Esophagus squamous epithelium (tissue), 5 donors: ENCODE measurements around the gene HHIPL2. TPM values are rescaled to one million over a fixed set of nuclear protein-coding genes. Genes with fewer than 3 reads are reported as not detected.
"Not testable (repeated sequence)": the region's sequence is repeated elsewhere in the genome, so short reads cannot be mapped to it uniquely, and the experiment has no call there.

Experiments used
- DNase-seq: peaks from one replicate; lab custom pipeline; 2025; lab: John Stamatoyannopoulos, UW
- H3K27ac ChIP-seq, 4 donors: fragments of 200-600 bp; sonication (generic); one replicate each; pipeline ENCODE4 v1.5.1; 2016 to 2019; ENCODE audit warnings: mild to moderate bottlenecking in 1 of 4
- H3K27me3 ChIP-seq, 4 donors: fragments of 200-600 bp; sonication (generic); 1 replicate in 3 of 4; 2 replicates in 1 of 4; pipeline versions ENCODE4 v1.5.1 to v1.6.0; 2017 to 2021; ENCODE audit warnings: antibody characterized with exemption in 1 of 4
- H3K36me3 ChIP-seq, 3 donors: fragments of 200-600 bp; sonication (generic); one replicate each; pipeline ENCODE4 v1.5.1; 2016 to 2019
- H3K4me1 ChIP-seq, 3 donors: fragments of 200-600 bp; sonication (generic); one replicate each; pipeline ENCODE4 v1.5.1; 2017 to 2019
- H3K4me3 ChIP-seq, 4 donors: fragments of 200-600 bp; sonication (generic); 1 replicate in 3 of 4; 2 replicates in 1 of 4; pipeline ENCODE4 v1.5.1; 2016 to 2019; ENCODE audit warnings: mild to moderate bottlenecking in 2 of 4, moderate library complexity in 1 of 4
- H3K9me3 ChIP-seq, 3 donors: fragments of 200-600 bp; sonication (generic); one replicate each; pipeline ENCODE4 v1.5.1; 2016 to 2019
- POLR2A ChIP-seq, 4 donors: fragments of 450-650 bp; IDR thresholded peaks; one replicate each; pipeline ENCODE4 v1.6.1; 2017; ENCODE audit warnings: antibody characterized with exemption in 4 of 4, mild to moderate bottlenecking in 4 of 4, moderate library complexity in 3 of 4
- WGBS, 2 donors: methylation state at CpG; one replicate each; pipeline ENCODE4 v1.1.5; 2018; 5-methylcytosine and 5-hydroxymethylcytosine counted together
- intact Hi-C: fragments of 100-400 bp; cut with DNase I; formaldehyde crosslinking; loops from one replicate; pipeline ENCODE4 v1.15.0; 2022
- total RNA-seq, 4 donors: library from RNA; depleted of rRNA; stranded (reverse); fragments of >200 nt; gene quantifications; one replicate each; pipeline ENCODE4 v1.1.0, GENCODE V29; 2016
- TF ChIP-seq, protein P1 (sequence below), 6 experiments: fragments of 450-650 bp in 4 of 6; fragments of 200-600 bp in 2 of 6; sonication (generic) in 2 of 6; IDR thresholded peaks; one replicate each; pipeline ENCODE4 v1.5.1; 2016 to 2019; ENCODE audit warnings: antibody characterized with exemption in 6 of 6, mild to moderate bottlenecking in 4 of 6, moderate library complexity in 4 of 6
- donor health status: DM: yes; HTN: yes; CAD: no.

Gene HHIPL2
- total RNA-seq, 4 donors from 2014 or later = not detected

DNA sequence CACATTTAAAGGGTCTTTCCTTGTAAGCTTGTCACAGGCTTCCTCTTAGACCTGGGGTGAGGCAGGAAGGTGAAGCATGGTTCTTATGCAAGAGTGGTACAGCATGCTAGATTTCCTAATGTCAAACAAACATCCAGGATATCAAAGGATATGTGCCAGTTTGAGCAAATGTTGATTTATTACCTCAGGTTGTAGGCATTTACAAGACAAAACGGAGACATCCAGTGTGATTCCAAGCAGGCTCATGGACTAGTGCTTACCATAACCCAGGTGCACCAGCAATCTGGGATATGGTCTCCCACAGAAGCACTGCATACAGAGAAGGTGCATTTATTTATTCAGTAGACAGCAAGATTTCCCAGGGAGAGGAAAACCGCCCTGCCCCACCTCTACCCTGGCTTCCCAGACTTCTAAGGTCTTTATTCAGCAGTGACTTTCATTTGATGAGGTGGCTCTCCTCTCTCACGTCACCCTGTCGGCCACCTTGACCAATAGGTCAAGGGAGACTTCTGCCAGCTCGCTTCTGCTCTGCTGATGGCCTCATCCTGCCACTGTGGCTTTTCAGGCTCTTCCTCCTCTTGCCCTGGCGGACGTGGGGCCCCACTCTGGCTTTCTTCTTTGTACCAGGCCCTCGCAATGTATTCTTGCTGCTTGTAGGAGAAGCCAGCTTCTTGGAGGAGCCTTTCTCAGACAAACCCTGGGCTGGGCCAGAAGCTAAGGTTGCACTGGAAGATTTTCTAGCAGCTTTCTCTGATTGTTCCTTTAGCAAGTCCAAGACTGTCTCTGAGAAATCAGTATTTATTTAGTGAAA, 25.6 kb downstream of the HHIPL2 start:
- DNase-seq = no peak
- 79 to 86% methylated on average over 8 of the region's 8 CpGs for WGBS, 2 donors

DNA sequence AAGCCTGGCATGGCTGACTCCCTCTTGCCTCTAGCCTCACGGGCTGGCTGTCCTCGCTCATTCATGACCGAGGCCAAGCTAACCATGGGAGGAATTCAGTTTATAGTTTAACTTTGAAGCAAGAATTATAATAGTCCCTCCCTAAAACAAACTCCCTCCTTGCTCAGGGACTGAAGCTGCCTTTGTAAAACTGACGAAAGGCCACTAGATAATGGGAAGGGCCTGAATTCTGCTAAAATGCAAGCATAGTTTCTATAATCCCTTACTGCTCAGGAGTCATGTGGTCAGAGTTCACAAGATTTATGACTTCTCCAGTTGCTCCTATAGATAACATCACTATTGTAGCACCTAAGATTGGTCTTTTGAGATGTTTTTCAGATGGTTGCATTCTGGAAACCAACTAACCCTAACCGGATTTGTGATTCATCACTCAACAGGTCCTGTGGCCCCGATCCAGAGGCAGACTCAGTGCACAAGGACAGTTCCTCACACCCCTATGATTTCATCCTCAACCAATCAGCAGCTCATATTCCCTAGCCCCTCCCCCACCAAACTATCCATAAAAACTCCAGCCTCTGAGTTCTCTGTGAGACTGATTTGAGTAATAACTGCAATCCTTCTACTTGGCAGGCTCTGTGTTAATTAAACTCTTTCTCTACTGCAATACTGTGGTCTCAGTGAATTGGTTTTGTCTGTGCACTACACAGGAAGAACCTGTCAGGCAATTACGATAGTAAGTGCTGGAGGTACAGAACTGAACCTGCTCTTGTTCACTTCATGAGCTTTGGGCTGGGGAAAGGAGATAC, 26.4 kb downstream of the HHIPL2 start:
- Histone ChIP-seq H3K4me3 (no peak overlapping the region), H3K27ac (peak overlapping the region in 2 of 4 donors; percentile 7 to 30), H3K36me3 (no peaks in the 10 kb centered on the region), H3K9me3 (peaks cover 0 to 8% (median 0%) of the 10 kb centered on the region in 3 donors), H3K4me1 (no peaks in the 10 kb centered on the region), H3K27me3 (peaks cover 0 to 6% (median 0%) of the 10 kb centered on the region in 4 donors)
- DNase-seq = no peak
- TF ChIP-seq POLR2A (IDR thresholded peaks at IDR 0.05) = no peak
- TF ChIP-seq, protein P1, sequence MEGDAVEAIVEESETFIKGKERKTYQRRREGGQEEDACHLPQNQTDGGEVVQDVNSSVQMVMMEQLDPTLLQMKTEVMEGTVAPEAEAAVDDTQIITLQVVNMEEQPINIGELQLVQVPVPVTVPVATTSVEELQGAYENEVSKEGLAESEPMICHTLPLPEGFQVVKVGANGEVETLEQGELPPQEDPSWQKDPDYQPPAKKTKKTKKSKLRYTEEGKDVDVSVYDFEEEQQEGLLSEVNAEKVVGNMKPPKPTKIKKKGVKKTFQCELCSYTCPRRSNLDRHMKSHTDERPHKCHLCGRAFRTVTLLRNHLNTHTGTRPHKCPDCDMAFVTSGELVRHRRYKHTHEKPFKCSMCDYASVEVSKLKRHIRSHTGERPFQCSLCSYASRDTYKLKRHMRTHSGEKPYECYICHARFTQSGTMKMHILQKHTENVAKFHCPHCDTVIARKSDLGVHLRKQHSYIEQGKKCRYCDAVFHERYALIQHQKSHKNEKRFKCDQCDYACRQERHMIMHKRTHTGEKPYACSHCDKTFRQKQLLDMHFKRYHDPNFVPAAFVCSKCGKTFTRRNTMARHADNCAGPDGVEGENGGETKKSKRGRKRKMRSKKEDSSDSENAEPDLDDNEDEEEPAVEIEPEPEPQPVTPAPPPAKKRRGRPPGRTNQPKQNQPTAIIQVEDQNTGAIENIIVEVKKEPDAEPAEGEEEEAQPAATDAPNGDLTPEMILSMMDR (IDR thresholded peaks at IDR 0.05) = no peak
- intact Hi-C loops = no loop called here
- 53 to 78% methylated on average over 7 of the region's 7 CpGs for WGBS, 2 donors

More for the DNA sequence above, 25.6 kb downstream of the HHIPL2 start:
- no peaks in the 10 kb centered on the region for H3K4me1 ChIP-seq
- intact Hi-C loops = no loop called here
- H3K9me3 ChIP-seq = peaks cover 0 to 8% (median 0%) of the 10 kb centered on the region in 3 donors
- TF ChIP-seq, protein P1 (IDR thresholded peaks at IDR 0.05) = no peak
- TF ChIP-seq POLR2A (IDR thresholded peaks at IDR 0.05) = no peak
- H3K27me3 ChIP-seq = peaks cover 0 to 6% (median 0%) of the 10 kb centered on the region in 4 donors
- peak overlapping the region in 2 of 4 donors; percentile 7 to 30 for H3K27ac ChIP-seq
- no peaks in the 10 kb centered on the region for H3K36me3 ChIP-seq
- H3K4me3 ChIP-seq = no peak overlapping the region

DNA sequence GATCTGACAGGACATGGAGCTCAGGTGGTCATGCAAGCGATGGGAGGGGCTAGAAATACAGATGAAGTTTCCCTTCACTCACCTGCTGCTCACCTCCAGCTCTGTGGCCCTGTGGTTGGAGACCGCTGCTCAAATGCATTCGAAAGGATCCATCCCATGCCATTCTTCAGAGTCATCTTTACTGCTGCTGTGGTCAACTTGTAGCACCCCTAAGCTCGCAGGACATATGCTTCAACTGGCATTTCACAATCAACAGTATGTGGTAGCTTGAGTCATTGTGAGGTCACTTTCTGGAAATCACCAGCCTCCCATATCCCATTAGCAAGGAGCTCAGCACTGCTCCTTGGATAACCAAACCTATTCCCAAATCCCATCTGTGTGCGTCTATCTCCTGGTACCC, 58.4 kb downstream of the HHIPL2 start:
- H3K36me3 ChIP-seq, intact Hi-C loops, H3K4me1 ChIP-seq, H3K27me3 ChIP-seq, H3K27ac ChIP-seq, H3K4me3 ChIP-seq, H3K9me3 ChIP-seq, DNase-seq: not testable (repeated sequence)
- 71 to 79% methylated on average over 3 to 4 of the region's 5 CpGs for WGBS, 2 donors

DNA sequence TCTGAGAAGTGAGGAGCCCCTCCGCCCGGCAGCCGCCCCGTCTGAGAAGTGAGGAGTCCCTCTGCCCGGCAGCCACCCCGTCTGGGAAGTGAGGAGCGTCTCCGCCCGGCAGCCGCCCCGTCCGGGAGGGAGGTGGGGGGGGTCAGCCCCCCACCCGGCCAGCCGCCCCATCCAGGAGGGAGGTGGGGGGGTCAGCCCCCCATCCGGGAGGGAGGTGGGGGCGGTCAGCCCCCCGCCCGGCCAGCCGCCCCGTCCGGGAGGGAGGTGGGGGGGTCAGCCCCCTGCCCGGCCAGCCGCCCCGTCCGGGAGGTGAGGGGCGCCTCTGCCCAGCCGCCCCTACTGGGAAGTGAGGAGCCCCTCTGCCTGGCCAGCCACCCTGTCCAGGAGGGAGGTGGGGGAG, 60.1 kb downstream of the HHIPL2 start:
- H3K27ac ChIP-seq, DNase-seq, intact Hi-C loops, H3K4me1 ChIP-seq, H3K27me3 ChIP-seq, H3K9me3 ChIP-seq, H3K4me3 ChIP-seq, H3K36me3 ChIP-seq: not testable (repeated sequence)
- WGBS, 2 donors = no CpG with 5 or more reads among the region's 27 CpGs

DNA sequence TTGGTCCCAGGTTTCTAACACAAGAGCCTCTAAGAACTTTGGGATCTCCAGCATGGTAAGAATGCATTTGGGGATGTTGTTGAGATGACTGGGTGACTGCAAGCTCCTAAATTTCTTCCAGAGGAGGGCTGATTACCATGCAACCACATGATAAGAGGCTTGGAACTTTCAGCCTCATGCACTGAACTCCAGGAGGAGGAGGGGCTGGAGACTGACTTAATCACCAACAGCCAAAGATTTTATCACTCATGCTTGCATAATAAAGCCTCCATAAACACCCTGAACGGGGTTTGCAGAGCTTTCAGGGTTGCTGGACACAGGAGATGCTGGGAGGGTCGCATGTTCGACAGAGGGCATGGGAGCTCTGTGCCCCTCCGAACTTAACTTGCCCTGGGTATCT, 63.9 kb downstream of the HHIPL2 start:
- 71% methylated on average over 4 of the region's 4 CpGs; no CpG with 5 or more reads in 1 of the 2 donors for WGBS, 2 donors
- H3K9me3 ChIP-seq, H3K27ac ChIP-seq, intact Hi-C loops, H3K4me1 ChIP-seq, DNase-seq, H3K4me3 ChIP-seq, H3K27me3 ChIP-seq, H3K36me3 ChIP-seq: not testable (repeated sequence)

DNA sequence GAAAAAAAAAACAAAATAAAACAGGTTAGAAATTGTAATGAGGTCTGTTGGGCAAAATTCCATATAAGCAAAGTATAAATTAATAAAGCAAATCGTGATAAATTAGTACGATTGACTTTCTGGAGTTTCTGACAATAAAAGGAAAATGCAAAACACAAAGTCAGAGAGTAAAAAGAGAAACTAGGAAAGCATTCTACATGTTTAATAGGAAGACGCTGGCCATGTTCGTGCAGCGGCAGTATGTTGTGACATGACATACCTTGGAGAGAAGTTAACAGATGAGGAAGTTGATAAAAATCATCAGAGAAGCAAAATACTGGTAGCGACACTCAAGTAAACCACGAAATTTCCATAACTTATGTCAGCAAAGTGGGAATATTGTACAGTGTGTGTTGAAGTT, 68.3 kb downstream of the HHIPL2 start:
- intact Hi-C loops, H3K27me3 ChIP-seq, H3K27ac ChIP-seq, H3K36me3 ChIP-seq, H3K4me3 ChIP-seq, H3K9me3 ChIP-seq, DNase-seq, H3K4me1 ChIP-seq: not testable (repeated sequence)
- 50 to 56% methylated on average over 5 to 6 of the region's 7 CpGs for WGBS, 2 donors

DNA sequence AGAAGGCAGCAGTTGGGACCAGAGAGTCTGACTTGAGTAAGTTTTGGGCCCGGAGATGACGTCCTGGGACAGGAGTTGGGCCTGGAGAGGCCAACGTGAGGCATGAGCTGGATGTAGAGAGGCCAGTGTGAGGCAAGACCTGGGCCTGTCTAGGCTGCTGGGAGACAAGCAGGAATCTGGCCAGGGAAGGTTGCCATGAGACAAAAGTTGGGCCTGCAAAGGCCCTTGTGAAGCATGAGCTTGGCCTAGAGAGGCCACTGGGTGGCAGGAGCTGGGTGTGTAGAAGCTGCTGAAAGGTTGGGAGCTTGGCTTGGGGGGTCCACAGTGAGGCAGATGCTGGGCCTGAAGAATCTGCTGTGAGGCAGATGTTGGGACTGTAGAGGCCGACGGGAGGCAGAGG, 71.5 kb downstream of the HHIPL2 start:
- H3K4me1 ChIP-seq, DNase-seq, intact Hi-C loops, H3K27ac ChIP-seq, H3K9me3 ChIP-seq, H3K36me3 ChIP-seq, H3K27me3 ChIP-seq, H3K4me3 ChIP-seq: not testable (repeated sequence)
- 88 to 95% methylated on average over 4 to 5 of the region's 5 CpGs for WGBS, 2 donors

DNA sequence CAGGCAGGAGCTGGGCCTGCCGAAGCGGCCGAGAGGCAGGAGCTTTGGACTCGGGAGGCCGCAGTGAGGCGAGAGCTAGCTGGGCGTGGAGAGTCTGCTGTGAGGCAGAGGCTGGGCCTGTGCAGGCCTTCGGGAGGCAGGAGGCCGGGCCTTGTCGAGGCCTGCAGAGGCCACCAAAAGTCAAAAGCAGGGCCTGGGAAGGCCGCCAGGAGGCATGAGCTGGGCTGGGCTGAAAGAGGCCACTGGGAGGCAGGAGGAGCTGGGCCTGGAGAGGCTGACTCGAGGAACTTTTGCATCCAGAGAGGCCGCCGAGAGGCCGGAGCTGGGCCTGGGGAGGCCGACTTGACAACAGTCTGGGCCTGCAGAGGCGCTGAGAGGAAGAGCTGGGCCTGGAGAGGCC, 74.2 kb downstream of the HHIPL2 start:
- DNase-seq, H3K4me3 ChIP-seq, intact Hi-C loops, H3K27me3 ChIP-seq, H3K36me3 ChIP-seq, H3K27ac ChIP-seq, H3K9me3 ChIP-seq, H3K4me1 ChIP-seq: not testable (repeated sequence)
- WGBS, 2 donors = 87 to 95% methylated on average over 10 to 17 of the region's 17 CpGs

DNA sequence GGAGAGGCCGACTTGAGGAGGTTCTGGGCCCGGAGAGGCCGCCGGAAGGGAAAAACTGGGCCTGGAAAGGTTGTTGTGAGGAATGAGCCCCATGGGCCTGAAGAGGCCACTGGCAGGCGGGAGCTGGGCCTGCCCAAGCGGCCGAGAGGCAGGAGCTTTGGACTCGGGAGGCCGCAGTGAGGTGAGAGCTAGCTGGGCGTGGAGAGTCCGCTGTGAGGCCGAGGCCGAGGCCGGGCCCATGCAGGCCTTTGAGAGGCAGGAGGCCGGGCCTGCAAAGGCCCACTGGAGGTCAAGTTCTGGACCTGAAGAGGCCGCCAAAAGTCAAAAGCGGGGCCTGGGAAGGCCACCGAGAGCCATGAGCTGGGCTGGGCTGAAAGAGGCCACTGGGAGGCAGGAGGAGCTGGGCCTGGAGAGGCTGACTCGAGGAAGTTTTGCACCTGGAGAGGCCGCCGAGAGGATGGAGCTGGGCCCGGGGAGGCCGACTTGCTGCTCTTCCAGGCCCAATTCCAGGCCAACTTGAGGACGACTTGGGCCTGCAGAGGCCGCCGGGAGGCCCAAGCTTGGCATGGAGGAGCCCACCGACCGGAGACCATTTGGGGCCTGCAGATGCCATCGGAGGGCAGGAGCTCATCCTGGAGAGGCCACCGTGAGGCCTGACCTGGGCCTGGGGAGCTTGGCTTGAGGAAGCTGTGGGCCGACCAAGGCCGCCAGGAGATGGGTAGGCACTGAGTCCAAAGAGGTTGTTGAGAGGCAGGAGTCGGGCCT, 74.9 kb downstream of the HHIPL2 start:
- H3K27me3 ChIP-seq, DNase-seq, H3K27ac ChIP-seq, H3K4me3 ChIP-seq, intact Hi-C loops, H3K36me3 ChIP-seq, H3K4me1 ChIP-seq, H3K9me3 ChIP-seq: not testable (repeated sequence)
- 95 to 96% methylated on average over 5 to 26 of the region's 33 CpGs for WGBS, 2 donors
